ENCODE results near the gene PRICKLE3.
"Not testable (repeated sequence)": the region's sequence is repeated elsewhere in the genome, so short reads cannot be mapped to it uniquely, and the experiment has no call there.

PRICKLE3 gene

GRCh38 chrX:49161632-49162031, 24.5 kb downstream of the PRICKLE3 start:
- DNase-seq (ENCODE audit: low read depth in 2 of 2): no peak

DNA sequence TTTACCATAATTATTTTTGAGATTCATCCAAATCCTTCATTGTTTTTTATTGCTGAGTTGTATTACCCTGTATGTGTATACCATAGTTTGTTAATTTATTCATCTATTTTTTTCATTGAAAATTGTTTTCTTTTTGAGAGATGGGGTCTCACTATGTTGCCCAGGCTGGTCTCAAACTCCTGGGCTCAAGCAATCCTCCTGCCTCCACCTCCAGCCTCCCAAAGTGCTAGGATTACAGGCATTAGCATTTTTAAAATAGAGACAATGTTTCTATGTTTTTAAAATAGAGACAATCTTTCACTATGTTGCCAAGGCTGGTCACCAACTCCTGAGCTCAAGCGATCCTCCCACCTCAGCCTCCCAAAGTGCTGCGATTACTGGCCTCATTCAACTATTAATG, 25.3 kb downstream of the PRICKLE3 start:
- DNase-seq (ENCODE audit: low read depth in 2 of 2): no peak

GRCh38 chrX:49157194-49157593, 29.0 kb downstream of the PRICKLE3 start:
- no peak for DNase-seq (ENCODE audit: low read depth in 2 of 2)

GRCh38 chrX:49155900-49156837, 30.0 kb downstream of the PRICKLE3 start:
- DNase-seq (ENCODE audit: low read depth in 2 of 2): peak; percentile 64 to 70

- DNase-seq (ENCODE audit: low read depth in 2 of 2): no peak
These were observed 30.8 kb downstream of the PRICKLE3 start for GRCh38 chrX:49155243-49155899.

GRCh38 chrX:49153467-49153866, 32.7 kb downstream of the PRICKLE3 start:
- no peak for DNase-seq (ENCODE audit: low read depth in 2 of 2)

DNA sequence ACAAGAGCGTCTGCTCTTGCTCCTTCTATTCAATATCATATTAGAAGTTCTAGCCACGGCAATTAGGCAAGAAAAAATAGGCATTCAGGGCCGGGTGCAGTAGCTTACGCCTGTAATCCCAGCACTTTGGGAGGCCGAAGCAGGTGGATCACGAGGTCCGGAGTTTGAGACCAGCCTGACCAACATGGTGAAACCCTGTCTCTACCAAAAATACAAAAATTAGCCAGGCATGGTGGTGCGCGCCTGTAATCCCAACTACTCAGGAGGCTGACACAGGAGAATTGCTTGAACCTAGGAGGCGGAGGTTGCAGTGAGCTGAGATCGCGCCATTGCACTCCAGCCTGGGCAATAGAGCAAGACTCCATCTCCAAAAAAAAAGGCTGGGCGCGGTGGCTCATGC, 36.9 kb downstream of the PRICKLE3 start:
- not testable (repeated sequence) for DNase-seq (ENCODE audit: low read depth in 2 of 2)

DNA sequence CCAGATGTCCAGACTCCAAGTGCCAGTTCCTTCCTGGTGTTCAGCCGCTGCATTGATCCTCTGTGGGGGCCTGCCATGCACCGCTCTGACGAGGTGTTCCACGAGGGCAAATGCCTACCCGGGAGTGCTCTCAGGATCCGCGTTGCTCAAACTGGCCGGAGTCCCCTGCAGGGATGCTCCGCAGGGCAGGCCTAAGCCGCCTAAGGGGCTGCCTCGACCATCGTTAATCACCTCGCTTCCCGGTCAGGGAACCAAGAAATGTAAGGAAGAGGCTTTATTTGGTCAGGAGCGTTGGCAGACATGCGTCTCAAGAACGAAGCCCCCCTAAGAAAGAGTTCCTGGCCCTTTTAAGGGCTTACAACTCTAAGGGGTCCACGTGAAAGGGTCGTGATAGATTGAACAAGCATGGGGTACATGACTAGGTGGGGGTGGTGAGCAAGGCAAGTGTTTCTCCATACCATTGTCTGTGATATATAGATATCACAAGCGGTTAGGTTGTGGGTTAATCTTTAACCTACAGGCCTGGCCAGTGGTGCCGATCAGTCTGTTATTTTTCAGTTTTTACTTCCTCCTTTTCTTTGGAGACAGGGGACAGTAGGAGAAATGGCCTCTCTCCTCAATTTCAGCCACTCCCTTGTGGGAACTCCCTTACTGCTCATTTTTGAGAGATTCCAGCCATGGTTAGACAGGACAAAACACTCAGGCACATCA, 37.6 kb downstream of the PRICKLE3 start:
- DNase-seq (ENCODE audit: low read depth in 2 of 2): not testable (repeated sequence)

GRCh38 chrX:49147936-49148335, 38.2 kb downstream of the PRICKLE3 start:
- DNase-seq (ENCODE audit: low read depth in 2 of 2): no peak

GRCh38 chrX:49147282-49147681, 38.9 kb downstream of the PRICKLE3 start:
- no peak for DNase-seq (ENCODE audit: low read depth in 2 of 2)

GRCh38 chrX:49143154-49143553, 43.0 kb downstream of the PRICKLE3 start:
- not testable (repeated sequence) for DNase-seq (ENCODE audit: low read depth in 2 of 2)

DNA sequence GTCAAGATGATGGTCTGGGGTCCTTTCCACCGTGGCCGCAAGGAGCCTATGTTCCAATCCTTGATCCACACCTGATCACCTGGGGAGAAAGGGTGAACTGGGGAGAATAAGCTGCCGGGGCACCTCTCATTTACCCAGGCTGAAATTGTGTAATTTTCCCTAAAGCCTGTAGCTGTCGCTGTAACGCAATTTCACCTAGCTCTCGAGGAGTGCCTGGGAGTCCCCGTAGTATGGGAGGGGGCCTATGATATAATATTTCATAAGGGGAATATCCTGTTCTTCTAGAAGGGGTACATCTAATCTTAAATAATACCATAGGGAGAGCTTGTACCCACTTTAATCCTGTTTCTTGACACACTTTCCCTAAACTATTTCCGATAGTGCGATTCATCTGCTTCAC, 43.9 kb downstream of the PRICKLE3 start:
- DNase-seq (ENCODE audit: low read depth in 2 of 2): not testable (repeated sequence)

GRCh38 chrX:49139713-49140112, 46.5 kb downstream of the PRICKLE3 start:
- DNase-seq (ENCODE audit: low read depth in 2 of 2): no peak

DNA sequence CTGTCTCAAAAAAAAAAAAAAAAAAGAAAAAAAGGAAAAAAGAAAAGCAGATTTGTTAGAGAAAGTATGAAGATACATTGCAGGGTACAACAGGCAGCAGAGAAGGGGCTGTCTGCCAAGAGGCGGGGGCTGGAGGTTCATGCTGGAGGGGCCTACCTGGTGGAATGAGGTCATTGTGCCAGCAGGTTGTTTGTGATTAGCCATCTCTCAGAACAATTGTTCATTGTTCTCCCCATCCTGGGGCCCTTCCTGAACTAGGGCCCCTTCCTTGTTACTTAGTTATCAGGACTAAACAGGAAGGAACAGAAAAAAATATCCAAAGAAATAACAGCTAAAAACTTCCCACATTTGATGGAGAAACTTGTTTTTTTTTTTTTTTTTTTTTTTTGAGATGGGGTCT, 48.7 kb downstream of the PRICKLE3 start:
- DNase-seq (ENCODE audit: low read depth in 2 of 2): no peak

DNA sequence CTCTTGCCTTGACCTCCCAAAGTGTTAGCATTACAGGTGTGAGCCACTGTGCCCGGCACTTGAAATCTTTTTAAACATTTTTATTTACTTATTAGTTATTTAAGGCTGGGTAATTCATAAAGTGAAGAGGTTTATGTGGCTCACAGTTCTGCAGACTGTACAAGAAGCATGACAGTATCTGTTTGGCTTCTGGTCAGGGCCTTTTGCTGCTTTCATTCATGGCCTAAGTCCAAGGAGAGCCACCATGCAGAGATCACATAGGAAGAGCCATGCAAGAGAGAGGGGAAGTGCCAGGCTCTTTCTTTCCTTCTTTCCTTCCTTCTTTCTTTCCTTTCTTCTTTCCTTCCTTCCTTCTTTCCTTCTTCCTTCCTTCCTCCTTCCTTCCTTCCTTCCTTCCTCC, 52.4 kb downstream of the PRICKLE3 start:
- no peak for DNase-seq (ENCODE audit: low read depth in 2 of 2)

DNA sequence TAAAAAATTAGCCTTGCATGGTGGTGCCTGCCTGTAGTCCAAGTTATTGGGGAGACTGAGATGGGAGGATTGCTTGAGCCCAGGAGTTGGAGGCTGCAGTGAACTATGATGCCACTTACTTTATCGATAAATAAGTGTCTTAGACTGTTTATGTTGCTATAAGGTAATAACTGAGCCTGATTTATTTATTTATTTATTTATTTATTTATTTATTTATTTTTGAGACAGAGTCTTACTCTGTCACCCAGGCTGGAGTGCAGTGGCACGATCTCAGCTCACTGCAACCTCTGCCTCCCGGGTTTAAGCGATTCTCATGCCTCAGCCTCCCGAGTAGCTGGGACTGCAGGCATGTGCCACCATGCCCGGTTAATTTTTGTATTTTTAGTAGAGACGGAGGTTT, 53.9 kb downstream of the PRICKLE3 start:
- DNase-seq (ENCODE audit: low read depth in 2 of 2): not testable (repeated sequence)

DNA sequence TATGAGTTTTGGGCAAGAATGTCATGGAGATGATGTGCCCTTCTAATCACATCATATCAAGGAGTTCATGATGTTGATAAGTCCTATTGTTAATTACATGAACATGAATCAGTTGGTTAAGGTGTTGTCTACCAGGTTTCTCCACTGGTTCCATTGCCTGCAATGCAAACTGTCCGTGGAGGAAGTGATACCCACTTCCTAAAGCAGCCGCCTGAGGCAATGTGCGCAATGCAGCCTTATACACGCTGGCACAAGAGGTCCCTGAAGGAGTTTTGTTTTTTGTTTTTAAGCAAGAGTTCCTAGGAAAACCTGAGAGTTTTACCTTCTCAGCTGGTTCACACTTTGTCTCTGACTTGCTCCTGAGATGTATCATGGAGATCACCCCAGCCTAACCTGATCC, 56.7 kb downstream of the PRICKLE3 start:
- DNase-seq (ENCODE audit: low read depth in 2 of 2): no peak

GRCh38 chrX:49127742-49128258, 58.4 kb downstream of the PRICKLE3 start:
- not testable (repeated sequence) for DNase-seq (ENCODE audit: low read depth in 2 of 2)
